DLD1 (cell line): ENCODE measurements around the gene S100A13.
"Not testable (repeated sequence)": the region's sequence is repeated elsewhere in the genome, so short reads cannot be mapped to it uniquely, and the experiment has no call there.

Experiments used
- in situ Hi-C: cut with HindIII; loops from 2 replicates; pipeline ENCODE4 v1.10.0; 2017; ENCODE audit warnings: low sequenced_read_pairs

S100A13 gene

DNA sequence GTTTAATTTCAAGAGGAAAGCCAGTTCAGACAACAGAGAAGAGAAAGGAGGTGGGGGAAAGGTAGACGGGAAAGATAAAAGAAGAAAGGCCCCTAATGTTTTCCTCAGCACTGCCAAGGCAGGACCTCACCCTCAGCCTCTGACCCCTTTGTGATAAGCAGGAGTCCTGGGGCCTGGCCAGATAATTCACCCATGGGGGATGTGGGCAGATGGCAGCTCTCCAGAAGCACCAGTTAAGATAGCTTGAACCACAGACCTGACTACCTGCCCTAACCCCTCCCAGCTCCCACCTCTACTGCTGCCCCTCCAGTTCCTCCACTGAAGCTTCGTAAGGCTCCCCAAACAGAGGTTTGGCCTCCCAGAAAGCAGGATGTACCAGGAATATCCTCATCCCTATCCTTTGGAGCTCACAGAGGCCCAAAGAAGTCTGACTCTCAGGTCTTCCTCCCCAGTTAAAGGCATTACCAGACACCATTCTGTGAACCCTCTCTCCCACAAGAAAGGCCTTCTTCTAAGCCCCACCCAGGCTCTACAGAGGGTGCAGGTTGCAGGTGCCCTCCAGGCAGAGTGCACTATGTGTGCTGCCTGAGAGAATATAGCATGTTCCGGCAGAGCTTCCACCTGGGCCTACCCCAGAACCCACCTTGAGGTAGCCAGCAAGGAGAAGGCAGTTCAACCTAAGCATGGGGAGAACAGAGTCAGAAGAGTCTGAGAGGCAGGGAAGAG is 22.0 kb upstream of the S100A13 start:
- in situ Hi-C loops, result no loop called here

DNA sequence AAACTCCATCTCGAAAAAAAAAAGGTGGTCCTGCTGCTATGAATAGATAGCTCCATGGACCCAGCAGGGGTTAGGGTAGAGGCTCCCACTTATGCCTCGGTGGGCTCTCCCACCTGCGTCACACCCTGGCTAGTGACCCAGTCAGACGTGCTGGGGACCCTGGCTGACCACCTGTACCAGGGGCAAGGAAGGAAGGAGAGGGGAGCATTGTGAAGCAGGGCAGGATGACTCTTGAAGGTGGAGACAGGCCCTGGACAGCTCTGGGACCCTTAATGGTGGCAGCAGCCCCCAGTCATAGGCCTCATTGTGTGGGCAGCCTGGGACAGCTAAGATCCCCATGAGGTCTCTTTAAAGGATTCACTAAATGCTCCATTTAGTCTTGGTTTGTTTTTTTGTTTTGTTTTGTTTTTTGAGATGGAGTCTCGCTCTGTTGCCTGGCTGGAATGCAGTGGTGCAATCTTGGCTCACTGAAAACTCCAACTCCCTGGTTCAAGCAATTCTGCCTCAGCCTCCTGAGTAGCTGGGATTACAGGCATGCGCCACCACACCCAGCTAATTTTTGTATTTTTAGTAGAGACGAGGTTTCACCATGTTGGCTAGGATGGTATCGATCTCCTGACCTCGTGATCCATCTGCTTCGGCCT is 20.8 kb upstream of the S100A13 start:
- in situ Hi-C loops, result no loop called here

DNA sequence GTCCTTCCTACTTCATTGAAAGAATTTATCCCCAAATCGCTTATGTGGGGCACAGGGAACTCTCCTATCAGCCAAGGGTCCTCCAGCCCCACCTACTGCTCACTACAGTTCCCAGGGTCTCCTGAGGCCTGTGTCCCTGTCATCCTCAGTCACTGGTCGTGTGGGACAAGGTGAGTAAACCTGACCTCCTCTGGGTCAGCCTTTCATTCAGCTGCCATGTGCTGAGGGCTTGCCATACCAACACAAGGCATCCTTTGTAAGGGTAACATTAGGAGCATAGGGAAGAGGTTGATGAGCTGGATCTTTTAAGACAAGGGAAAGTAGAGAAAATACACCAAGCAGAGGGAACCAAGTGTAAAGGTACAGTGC is 20.0 kb upstream of the S100A13 start:
- in situ Hi-C loops, result no loop called here

DNA sequence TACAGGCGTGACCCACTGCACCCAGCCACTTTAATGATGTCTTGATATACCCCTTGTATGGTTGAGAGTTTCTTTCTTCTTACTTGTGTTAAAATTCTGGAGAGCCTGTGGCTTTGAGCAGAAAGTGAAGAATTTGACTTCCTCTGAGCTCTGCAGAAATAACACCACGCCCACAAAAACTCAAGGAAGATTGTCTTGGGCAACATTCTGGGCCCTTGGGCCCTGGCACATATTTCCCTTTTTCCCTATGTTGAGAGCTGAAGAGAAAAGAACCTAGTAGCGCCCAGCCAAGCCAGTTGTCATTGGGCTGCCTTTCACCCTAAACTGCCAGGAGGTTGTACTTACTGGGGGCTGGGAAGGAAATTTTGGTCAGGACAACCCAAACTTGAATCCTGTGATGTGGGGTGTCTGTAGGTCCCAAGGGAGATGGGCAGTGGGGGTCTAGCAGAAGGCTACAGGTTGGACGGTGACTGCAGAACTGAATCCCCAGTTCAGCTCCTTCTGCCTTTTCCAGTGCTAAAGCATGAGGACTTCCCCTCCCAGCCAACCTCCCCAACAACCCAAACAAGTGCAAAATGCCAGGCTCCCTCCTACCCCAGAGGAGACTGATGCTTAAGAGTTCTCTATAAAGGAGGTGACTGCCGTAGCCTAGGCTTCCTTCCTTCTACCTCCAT is 19.5 kb upstream of the S100A13 start:
- in situ Hi-C loops, result no loop called here

DNA sequence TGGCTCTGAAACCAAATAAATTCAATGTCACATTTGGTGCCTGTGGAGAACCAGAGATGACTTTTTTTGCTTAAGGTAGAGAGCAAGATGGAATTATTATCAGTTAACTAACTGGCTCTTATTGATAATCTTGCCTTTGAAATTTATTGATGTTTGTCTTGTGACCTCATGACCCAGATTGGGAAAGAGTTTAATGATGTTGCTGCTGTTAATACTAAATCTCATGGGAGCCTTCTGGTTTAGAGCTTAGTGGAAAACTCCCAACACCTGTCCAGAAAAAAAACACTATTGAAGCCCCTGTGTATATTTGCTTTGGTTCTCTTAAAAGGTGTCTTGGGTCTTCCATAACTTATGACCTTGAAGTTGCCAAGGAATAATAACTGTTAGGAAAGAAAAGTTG is 16.5 kb upstream of the S100A13 start:
- in situ Hi-C loops, result no loop called here

DNA sequence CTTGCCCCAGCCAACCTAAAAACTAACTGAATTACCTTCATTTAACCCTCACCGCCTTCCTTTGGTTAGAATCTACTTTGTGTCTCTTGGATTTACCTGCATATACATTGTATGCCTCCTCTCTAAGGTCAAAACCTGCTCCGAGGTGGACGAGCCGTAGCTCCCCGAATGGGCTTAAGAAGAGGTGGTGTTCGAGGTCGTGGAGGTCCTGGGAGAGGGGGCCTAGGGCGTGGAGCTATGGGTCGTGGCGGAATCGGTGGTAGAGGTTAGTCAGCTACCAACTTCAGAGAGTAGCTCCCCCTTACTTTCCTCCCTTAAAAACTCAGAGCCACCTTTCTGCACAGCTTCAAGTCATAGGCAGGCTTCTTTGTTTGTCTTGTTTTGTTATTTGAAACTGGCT is 15.8 kb upstream of the S100A13 start:
- in situ Hi-C loops, result no loop called here

DNA sequence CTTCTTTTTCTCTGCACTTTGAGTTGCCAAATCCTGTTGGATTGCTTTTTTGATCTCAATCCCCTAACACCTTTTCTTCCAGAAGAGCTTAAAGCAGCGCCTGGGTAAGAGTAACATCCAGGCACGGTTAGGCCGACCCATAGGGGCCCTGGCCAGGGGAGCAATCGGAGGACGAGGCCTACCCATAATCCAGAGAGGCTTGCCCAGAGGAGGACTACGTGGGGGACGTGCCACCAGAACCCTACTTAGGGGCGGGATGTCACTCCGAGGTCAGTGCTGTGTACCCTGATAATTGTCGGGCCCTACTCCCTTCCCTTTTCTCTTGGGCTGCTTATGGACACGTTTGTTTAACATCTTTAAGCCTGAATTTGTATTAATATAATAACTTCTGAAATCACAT is 14.9 kb upstream of the S100A13 start:
- in situ Hi-C loops, result no loop called here

DNA sequence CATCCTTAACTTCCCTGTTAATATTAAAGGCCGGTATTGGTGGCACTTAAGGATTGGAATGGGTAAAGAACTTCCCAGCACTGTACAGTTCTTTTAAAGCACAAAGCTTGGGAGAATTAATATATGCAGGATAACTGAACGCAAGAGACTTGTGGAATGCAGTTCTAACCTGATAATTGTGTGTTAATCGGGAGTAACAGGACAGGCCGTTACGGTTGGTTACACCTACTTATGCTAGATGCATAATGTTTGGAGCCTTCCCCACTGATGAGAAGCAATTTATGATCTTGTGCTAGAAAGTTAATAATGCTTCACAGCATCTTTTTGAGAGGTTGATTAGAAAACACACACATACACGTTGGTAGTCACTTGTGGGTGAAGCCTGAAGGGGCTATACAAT is 13.6 kb upstream of the S100A13 start:
- in situ Hi-C loops, result no loop called here

DNA sequence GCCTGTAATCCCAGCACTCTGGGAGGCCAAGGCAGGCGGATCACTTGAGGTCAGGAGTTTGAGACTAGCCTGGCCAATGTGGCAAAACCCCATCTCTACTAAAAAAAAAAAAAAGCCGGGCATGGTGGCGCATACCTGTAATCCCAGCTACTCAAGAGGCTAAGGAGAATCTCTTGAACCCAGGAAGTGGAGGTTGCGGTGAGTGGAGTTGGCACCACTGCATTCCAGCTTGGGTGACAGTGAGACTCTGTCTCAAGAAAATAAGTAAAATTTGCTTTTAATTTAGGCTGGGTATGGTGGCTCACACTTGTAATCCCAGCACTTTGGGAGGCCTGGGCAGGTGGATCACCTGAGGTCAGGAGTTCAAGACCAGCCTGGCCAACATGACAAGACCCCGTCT is 12.9 kb upstream of the S100A13 start:
- in situ Hi-C loops, result not testable (repeated sequence)

DNA sequence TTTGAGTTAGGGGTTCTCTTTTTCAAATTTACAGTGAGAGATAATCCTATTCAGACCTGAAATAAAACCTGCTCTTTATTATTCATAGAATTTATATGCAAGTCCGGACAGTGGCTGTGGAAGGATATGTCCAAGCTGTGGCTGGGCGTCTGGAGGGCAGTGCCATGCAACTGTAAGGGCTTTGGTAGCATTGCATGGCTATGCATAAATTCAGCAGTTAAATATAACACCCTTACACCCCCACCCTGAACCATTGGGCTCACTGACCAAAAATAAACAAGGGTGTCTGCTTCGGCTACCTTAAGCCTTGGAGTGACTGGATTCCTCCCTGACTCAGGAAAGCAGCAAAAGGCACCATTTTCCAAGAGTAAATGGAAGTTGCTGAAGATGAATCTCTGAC is 12.0 kb upstream of the S100A13 start:
- in situ Hi-C loops, result no loop called here

DNA sequence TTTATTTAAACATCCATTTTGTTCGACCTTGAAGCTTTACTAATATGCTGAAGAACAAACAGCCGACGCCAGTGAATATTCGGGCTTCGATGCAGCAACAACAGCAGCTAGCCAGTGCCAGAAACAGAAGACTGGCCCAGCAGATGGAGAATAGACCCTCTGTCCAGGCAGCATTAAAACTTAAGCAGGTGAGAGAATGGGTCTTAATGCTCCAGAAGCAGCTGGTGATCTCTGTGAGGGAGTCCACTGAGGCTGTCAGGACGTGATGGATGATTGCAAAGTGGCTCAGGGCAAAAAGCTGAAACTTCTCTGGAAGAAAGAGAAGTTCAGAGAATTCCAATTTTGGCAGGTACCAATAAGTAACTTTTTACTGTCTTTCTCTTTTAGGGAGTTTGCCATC is 11.0 kb upstream of the S100A13 start:
- in situ Hi-C loops, result no loop called here

DNA sequence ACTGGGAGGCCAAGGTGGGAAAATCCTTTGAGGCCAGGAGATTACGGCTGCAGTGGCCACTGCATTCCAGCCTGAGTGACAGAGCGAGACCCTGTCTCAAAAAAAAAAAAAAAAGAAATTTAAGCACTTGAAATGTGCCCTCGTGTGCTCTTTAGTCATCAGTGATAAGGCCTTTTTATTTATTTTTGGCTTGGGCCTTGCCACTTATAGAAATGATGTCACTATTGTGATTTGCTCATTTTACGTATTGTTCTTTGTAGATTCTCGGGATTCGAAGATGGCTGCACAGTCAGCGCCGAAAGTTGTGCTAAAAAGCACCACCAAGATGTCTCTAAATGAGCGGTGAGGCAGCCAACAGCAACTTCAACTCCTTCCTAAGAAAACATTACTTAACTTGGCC is 9.0 kb upstream of the S100A13 start:
- in situ Hi-C loops, result no loop called here

DNA sequence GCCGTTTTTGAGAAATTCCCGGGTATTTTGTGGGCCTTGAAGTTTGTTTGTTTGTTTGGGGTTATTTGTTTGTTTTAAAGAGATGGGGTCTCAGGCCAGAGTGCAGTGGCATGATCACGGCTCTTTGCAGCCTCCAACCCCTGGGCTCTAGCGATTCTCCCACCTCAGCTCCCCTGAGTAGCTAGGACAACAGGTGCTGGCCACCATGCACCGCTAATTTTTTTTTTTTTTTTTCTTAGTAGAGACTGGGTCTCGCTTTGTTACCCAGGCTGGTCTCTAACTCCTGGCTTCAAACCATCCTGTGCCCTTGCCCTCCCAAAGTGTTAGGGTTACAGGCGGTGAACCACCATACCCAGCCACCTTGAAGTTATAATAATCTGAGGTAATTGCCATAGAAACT is 8.6 kb upstream of the S100A13 start:
- in situ Hi-C loops, result no loop called here

DNA sequence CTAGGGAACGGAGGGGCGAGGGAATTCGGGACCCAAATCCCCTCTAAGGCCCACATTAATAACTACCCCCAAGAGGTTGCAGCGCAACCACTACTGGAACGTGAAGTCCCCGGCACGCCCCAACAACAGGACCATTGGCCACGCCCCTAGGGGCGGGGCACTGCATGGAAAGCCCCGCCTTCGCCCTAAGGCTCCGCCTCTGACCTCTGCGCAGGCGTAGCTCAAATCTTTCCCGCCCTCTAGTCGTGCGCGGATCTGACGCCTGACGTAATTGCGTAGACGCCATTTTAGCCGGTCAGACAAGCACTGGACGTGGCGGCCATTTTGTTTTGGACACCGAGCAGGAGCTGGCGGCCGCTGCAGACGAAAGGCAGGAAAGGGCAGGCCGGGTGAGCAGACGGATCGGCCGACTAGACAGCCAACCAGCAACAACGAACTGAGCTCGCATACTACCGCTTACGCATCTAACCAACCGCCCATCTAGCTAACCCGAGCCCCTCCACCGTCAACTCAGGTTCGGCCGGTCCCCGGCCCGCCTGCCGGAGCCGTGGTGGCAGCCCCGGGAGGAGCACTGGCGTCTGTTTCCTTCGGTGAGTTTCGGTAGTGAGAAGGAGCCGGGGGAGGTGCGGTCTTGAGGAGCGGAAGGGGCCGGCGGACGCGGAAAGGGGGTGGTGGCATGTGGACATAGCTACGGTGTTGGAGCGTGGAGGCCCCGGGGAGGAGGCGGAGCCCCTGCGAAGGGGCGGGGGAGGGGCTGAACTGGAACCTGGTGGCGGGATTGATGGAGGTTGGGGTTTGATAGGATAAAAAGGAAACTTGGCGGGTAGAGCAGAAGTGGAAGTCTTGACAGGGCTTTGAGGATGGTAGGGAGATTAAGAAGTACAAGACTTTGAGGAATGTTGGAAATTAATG is 6.7 kb upstream of the S100A13 start, which contains the start of gene CHTOP:
CHTOP (plus strand) TSS at position 313 of the 912 bp plus-strand sequence. CDS start 2,523 bp downstream, outside the sequence.
- in situ Hi-C loops, result no loop called here

DNA sequence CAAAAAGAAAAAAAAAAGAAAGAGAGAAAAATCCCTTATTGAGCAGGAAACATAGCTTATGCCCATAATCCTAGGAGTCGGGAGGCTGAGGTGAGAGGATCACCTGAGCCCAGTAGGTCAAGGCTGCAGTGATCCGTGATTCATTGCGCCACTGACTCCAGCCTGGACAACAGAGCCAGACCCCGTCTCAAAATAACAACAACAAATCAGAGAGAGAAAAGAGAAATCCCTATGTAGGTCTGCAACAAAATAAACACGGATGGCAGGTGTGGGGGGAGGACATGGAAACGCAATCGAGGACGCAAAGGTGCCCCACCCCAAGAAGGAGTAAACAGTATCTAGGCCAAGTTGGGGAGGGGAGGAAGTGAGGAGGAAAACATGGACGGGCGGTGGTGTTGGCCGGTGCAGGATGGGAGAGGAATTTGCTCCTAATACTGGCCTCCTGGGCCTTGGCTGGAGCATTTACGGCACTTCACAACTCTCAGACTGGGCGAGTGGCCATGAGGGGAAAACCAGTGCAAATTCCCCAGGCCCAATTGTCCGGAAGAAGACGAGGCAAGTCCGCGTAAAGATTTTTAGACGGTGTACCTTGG is 6.0 kb upstream of the S100A13 start:
- in situ Hi-C loops, result no loop called here

DNA sequence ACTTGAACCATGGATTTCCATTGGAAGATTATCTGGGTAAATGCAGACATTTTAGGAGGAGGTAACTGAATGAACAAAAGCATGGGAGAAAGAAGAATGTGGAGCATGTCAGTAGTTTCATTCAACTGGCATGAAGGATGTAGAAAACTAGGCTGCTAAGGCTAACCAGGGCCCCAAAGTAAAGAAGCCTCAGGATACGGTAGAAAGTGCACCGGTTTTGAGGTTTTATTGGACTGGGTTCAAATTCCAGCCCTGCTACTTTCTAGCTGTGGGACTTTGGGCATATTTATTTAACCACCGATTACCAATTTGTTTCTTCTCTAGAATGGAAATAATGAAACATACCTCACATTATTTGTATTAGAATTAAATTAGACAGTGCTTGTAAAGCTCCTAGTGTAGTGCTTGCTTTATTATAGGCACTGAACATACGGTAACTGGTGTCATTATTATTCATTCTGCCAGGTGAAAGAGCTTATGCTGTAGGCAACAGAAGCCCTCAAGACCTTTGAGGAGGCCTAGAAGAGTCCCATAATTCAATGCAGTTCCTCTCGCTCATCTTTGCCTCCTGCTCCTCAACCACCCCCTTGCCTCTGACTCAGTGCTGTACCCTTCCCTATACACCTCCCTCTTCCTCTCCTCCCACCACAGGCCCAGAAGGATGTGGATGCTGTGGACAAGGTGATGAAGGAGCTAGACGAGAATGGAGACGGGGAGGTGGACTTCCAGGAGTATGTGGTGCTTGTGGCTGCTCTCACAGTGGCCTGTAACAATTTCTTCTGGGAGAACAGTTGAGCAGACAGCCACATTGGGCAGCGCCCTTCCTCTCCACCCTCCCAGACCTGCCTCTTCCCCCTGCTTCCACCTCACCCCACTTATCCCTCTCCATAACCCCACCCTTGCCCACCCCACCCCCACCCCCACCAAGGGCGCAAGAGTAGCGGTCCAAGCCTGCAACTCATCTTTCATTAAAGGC is 4.0 kb upstream of the S100A13 start:
- in situ Hi-C loops, result no loop called here

DNA sequence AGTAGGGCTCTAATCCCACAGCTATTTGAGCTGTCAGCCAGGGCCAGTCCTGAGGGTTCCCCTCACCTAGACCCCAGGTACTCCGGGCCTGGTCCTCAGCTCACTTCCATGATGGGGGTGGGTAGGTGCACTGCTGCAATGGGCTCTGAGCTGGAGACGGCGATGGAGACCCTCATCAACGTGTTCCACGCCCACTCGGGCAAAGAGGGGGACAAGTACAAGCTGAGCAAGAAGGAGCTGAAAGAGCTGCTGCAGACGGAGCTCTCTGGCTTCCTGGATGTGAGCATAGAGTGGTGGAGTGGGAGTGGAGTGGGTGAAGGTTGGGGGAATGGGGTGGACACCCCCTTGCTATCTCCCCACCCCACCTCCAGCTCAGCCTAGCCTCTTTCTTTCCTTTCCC is 3.1 kb upstream of the S100A13 start:
- in situ Hi-C loops, result no loop called here

DNA sequence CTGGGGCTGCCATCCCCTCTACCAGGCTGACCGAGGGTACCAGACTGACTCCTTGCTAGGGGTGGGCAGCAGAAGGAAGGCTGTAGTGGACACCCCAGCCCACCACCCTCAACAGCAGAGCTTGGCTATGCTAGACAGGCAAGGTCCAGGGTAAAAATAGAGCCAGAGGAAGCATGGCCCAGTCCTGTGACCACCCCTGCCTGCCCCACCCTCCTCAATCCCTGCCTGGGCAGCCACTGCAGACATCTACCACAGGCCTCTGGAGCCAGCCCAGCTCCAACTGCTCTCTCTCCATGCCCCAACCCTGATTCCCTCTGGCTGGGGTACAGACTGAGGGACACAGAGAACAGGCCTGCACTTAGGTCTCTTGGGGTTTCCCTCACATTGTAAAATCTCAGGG is 2.7 kb upstream of the S100A13 start:
- in situ Hi-C loops, result no loop called here

DNA sequence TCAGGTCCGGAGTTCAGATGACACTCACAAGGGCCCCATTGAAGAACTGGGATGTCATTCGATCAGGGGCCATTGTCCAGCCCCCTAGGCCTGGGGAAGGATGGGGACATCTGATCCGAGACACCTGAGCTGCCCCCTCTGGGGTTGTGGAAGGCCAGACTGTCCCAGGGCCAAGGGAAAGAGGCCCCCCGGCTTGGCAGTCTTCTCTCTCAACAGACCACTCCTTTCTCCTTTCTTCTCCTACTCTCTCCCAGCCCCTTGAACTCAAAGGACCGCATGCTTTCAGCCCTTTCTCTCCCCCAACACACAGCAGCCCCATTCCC is 2.0 kb upstream of the S100A13 start:
- in situ Hi-C loops, result no loop called here
